IPS-11a (cell line): ENCODE results near the gene SHMT2.

Experiments used
- H3K4me3 ChIP-seq: one replicate; pipeline ENCODE4 v1.5.1; 2013; ENCODE audit warnings: low read depth, low read length, control low read depth

Gene SHMT2

DNA sequence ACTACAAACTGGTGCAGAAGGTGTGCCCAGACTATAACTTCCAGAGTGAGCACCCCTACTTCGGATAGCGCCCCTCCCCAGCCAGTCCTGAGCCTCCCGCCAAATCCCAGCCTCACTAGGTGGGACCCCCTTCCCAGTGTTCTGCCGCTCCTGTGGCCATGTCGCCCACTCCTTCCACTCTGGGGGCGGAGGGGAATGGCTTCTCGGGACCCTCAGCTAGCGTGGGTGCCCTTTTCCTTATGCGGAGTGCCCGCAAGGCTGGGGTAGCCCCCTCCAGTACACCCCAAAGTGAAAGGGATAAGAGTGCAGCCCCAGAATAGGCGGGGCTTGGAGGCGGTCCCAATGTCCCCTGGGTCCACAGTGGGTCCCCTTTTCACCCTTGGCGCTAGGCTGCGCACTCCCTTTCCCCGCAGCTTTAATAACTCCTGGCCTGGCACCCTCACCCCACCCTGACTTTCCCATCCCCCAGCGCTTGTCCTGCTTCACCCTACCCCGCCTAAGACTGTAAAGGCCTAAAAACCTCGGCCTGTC is 3.8 kb upstream of the SHMT2 start:
- H3K4me3 ChIP-seq, result no peak overlapping the region

DNA sequence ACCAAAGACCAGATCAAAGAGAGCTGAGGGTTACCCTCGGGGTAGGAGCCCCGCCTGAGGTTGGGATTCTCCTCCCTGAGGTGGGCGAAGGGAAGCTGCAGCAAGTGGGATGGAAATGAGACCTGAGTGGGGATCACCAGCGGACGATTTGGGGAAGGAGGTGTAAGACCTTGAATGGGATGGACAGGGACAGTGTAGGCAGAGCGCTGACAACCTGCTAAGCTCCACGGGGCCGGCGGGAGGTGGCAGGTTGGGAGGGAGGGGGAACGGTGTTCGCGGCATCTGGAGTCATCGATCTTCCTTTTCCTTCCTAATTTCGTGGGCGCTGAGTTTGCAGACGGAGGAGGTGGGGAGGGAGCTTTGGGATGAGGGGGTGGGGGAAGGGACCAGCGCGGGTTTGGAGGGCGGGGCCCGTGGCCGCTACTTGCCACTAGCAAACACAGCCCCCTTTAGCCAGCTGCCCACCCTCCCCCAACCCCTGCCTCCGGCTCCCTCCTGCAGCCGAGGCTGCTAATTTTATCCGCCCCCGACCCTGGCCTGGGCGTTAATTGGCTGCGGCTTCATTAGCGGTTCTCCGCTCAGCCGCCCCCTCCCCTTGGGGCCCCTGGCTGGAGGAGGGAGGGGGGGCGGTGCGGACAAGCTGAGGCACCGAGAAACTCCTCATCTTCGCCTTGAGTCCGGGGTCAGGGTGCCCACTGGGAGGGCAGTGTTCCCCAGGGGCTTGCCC is 2.8 kb upstream of the SHMT2 start:
- H3K4me3 ChIP-seq, result peak overlapping the region; percentile 25

DNA sequence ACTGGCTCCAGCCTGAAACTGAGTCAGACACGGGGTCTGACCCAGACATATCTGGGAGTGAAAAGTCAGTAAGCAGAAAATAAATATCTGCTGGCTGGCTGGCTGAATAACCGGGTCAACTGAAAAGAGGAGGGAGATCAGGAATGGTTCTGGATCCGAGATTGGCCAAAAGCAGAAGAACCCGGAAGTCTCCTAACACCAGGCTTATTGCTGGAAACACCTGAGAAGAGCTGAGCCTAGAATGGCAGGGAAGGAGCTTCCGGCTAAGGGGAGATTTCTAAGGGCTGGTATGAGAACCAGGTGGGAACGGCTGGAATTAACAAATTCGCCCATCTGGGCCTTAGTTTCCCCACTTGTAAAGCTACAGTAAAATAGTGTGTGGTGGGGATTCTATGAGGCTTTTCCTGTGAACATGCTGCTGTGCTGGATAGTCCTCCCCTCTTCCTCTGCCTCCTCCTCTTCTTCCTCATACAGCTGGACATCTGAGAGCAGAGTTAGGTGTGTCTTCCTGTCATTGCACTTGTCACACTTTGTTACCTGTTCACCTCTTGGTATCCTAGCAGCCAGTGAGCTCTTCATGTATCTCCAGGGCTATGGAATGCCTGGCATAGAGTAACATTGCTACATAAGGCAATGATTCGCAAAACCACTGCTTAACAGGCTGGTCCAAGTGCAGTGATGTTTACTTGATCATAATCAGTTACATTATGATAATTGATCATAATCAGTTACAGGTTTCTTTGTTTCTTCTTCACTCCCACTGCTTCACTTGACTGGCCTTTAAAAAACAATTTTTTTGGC is 2.0 kb upstream of the SHMT2 start:
- no peak overlapping the region for H3K4me3 ChIP-seq

DNA sequence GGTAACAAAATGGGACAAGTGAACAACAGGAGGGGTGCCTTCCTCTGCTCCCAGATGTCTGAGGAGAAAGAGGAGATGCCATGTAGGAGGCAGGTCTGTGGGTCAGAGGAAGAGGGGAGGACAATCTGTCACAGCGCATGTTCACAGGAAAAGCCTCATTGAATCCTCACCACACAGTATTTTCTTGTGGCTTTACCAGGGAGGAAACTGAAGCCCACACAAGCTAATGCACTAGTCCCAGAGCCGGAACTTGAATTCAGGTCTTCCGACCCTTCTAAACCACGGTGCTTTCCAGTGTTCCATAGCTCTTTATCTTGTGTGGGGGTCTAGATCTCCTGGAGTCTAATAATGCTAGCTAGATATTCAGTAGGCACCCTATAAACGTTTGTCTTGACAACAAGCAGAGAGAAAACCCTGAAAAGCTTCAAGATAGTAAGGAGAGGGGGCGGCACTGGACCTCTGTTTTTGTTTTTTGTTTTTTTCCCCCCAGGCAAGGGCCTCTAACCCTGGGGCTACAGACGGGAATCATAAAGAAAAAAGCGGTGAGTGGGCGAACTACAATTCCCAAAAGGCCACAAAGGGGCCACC is 371 bp upstream of the SHMT2 start:
- H3K4me3 ChIP-seq, result peak overlapping the region; percentile 98

DNA sequence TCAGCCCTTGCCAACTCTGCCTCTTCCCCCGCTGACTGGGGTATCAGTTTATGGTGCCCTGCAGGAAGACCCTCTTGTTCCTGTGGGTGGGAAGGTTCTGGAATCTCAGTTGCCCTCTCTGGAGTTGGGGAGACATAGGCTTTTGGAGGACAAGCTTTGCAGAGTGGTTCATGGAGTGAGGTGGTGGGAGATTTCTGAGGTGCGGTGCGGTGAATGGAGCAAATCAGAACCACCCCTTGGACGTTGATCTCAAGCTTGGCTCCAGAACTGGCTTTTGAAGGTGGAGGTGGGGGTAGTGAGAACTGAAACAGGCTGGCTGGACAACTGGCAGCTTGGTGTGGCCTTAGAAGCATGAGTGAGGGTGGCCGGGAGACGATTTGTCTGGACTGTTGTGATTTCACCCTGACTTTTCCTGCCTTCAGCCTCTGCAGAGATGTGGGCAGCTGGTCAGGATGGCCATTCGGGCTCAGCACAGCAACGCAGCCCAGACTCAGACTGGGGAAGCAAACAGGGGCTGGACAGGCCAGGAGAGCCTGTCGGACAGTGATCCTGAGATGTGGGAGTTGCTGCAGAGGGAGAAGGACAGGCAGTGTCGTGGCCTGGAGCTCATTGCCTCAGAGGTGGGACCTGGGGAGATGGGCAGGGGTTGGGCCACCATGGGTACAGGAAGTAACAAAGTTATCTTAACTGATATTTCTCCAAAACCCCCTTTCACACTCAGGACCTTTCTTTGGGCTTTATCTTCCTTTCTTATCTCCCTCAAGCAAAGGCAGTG is 1.1 kb downstream of the SHMT2 start:
- H3K4me3 ChIP-seq, result peak overlapping the region; percentile 98

DNA sequence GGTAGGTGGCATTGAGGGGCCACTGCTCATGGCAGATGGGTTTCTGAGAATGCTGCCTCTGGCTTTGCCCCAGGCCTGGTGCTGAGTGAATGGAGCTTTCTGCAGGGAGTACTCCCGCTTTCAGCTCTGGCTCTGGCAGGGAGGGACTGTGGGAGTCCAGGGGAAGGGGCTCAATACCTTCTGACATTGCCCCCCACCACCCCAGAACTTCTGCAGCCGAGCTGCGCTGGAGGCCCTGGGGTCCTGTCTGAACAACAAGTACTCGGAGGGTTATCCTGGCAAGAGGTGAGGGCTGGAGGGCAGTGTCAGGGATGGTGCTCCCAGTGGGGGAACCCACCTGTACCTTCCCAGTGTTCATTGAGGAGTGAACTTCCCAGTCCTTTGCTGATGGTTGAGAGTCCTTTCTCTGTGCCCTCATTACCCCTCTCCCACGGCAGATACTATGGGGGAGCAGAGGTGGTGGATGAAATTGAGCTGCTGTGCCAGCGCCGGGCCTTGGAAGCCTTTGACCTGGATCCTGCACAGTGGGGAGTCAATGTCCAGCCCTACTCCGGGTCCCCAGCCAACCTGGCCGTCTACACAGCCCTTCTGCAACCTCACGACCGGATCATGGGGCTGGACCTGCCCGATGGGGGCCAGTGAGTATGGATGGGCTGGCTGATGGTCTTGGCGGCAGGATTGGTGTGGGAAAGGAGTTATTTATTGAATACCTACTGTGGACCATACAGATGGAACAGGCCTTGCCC is 1.9 kb downstream of the SHMT2 start:
- no peak overlapping the region for H3K4me3 ChIP-seq

DNA sequence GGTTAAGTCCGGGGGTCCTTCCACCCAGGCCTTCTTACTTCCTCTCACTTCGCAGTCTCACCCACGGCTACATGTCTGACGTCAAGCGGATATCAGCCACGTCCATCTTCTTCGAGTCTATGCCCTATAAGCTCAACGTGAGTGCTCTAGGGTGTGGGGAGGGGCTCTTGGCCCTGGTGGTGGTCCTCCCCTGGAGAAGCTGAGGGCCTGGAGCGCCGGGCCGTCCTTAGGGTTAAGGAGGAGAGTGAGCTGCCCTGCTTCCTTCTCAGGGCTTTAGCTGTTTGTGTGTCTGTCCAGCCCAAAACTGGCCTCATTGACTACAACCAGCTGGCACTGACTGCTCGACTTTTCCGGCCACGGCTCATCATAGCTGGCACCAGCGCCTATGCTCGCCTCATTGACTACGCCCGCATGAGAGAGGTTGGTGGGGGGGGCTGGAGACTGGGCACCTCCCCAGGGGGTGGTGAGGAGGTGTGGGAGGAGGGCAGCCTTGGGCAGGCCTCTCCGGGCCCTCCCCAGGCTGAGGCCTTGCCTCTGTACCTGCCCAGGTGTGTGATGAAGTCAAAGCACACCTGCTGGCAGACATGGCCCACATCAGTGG is 2.7 kb downstream of the SHMT2 start:
- no peak overlapping the region for H3K4me3 ChIP-seq

DNA sequence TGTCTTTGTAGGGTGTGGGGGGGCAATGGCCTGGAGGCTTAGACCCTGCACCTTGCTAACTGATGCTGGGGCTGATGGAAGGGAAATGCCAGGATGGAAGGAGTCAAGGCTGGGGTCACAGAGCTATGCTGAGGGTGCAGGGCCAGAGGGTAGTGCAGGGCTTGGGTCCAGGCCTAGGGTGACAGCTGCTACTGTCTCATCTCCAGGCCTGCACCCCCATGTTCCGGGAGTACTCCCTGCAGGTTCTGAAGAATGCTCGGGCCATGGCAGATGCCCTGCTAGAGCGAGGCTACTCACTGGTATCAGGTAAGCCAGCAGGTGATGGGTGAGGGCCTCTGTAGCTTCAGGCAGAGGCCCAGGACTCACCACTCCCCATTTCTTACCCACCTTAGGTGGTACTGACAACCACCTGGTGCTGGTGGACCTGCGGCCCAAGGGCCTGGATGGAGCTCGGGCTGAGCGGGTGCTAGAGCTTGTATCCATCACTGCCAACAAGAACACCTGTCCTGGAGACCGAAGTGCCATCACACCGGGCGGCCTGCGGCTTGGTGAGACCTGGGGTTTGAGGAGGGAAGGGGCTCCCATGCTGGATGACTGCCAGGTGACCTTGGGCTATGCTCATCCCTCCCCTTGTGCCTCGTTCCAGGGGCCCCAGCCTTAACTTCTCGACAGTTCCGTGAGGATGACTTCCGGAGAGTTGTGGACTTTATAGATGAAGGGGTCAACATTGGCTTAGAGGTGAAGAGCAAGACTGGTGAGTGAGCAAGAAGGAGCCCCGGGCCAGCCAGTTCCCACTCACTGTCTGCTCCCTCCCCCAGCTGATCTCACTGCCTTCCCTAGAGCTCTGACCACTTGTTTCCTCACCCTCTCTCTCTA is 4.1 kb downstream of the SHMT2 start:
- no peak overlapping the region for H3K4me3 ChIP-seq

DNA sequence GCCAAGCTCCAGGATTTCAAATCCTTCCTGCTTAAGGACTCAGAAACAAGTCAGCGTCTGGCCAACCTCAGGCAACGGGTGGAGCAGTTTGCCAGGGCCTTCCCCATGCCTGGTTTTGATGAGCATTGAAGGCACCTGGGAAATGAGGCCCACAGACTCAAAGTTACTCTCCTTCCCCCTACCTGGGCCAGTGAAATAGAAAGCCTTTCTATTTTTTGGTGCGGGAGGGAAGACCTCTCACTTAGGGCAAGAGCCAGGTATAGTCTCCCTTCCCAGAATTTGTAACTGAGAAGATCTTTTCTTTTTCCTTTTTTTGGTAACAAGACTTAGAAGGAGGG is 4.7 kb downstream of the SHMT2 start:
- H3K4me3 ChIP-seq, result no peak overlapping the region

DNA sequence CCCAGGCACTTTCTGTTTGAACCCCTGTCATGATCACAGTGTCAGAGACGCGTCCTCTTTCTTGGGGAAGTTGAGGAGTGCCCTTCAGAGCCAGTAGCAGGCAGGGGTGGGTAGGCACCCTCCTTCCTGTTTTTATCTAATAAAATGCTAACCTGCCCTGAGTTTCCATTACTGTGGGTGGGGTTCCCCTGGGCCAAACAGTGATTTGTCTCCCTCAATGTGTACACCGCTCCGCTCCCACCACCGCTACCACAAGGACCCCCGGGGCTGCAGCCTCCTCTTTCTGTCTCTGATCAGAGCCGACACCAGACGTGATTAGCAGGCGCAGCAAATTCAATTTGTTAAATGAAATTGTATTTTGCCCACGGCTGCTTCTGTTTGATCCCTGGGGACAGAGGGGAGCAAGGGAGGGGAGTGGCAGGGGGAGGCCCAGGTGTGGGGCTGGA is 5.1 kb downstream of the SHMT2 start:
- no peak overlapping the region for H3K4me3 ChIP-seq

DNA sequence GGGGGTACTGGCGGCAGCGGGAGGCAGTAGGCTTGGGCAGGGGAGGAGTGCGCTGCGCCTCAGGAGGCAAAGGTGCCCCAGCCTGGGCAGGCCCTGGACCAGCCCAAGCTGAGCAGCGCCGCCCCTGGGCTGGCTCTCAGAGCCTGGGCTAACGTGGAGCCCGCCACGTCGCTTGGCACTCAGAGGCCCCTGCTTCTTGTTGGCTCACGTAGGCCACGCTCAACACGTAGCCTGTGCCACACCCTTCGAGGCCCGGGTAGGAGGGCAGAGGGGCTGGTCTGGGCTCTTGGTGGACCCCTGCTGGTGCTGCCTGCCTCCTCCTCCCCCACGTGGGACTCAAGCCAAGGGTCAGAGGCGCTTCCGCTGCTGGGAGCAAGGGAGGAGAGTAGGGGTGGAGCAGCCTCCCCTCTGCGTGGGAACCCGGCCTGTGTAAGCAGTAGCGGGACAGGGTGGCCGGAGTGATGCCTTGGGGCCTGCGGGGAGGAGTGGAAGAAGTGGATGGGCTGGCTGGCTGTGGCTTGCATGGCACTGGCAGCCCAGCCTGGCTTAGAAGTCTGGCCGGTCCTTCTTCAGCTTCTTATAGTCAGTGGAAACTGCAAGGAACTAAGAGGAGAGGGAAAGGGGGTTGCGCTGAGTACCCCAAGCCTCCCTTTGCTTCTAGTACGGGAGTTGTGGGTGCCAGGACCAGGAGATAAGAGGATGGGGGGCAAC is 5.7 kb downstream of the SHMT2 start:
- no peak overlapping the region for H3K4me3 ChIP-seq

DNA sequence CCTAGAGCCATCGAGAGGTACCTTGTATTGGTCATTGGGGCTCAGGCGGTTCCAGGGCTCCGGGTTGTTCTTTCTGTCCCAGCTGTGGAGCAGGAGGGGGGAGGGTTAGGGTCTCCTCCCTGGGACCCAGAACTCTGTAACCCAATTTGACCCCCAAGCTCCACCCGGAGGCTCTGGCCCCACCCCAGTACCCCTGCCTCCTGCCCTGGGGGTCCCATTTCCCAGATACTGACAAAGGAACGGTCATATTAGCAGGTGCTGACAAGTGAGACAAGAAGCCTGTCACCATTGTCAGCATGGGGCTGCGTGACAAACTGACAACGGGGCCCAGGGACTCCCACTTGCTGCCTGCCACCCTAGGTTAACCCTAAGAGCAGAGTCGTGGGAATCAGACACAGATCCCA is 6.2 kb downstream of the SHMT2 start:
- H3K4me3 ChIP-seq, result no peak overlapping the region

DNA sequence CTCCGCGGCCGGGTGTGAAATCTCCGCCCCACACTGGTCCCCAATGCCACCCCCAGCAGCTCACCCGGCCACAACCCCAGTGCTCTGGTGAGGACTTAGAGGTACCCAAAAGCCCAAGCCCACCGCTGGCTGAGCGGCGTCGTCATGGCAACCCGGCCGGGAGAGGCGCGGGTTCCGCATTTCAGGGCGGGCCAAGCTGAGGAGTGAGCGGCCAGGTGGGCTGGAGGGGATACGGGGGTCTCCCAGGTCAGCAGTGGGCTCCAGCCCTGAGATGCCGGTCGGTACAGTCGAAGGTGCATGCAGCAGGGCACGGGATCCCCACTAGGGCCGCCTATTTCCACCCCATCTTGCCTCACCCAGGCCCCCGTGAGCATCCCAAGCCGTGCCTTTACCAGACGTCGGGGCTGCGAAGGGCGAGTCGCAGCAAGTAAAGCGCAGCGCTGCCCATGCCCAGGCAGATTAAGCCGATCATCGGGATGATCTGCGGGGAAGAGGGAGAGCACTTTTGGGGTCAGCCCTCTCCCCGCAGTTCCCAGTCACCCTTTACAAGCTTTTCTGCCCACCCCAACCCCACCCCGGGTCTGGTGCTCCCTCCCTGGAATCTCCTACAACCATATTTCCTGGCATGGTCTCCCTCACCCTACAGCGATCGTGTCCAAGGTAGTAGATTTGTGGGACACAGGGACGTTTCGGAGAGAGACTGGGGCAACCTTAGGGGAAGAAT is 6.9 kb downstream of the SHMT2 start:
- H3K4me3 ChIP-seq, result no peak overlapping the region

DNA sequence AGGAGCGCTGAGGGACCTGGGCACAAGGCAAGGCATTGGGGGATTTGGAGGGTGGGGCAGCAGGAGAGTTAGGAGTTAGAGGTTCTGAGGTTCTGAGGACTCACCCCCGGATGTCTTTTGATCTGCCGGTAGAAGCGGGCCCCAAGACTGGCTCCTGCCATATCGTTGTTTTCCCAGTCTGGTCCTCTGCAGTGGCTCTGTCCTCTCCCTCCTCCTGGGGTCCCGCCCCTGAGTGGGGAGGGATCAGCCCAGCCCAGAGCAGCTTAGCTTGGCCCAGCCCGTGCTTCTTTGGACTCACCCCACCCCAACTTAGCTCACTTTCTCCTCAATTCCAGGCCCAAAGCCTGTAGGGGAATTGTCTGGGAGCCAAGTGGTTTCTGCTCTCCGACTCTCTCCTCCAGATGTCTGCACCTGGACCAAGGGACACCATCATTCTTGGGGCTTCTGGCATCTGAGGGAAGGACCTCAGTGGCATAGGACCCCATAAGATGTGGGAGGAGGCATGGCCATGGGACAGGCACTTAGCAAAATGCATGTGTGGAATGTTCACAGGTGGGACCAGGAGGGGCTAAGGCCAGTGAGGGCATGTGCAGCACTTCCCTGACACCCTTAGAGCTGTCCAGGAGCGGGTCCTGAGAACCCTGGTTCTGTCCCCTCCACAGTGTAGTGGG is 7.5 kb downstream of the SHMT2 start:
- H3K4me3 ChIP-seq, result no peak overlapping the region

DNA sequence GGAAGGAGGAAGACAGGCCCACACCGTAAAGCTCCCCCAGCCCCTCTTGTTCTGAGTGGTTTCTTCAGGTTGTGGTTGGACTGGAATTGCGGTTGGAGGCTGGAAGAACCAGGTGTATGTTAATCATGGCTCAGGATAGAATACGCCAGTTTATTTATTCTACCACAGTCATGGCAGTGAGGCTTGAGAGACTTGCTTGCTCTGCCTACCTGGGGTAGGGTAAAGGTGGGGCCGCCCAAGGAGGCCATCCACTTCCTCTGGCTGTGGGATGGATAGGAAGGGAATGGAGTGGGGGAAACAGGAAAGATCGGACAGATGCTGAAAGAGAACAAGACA is 8.1 kb downstream of the SHMT2 start:
- no peak overlapping the region for H3K4me3 ChIP-seq

DNA sequence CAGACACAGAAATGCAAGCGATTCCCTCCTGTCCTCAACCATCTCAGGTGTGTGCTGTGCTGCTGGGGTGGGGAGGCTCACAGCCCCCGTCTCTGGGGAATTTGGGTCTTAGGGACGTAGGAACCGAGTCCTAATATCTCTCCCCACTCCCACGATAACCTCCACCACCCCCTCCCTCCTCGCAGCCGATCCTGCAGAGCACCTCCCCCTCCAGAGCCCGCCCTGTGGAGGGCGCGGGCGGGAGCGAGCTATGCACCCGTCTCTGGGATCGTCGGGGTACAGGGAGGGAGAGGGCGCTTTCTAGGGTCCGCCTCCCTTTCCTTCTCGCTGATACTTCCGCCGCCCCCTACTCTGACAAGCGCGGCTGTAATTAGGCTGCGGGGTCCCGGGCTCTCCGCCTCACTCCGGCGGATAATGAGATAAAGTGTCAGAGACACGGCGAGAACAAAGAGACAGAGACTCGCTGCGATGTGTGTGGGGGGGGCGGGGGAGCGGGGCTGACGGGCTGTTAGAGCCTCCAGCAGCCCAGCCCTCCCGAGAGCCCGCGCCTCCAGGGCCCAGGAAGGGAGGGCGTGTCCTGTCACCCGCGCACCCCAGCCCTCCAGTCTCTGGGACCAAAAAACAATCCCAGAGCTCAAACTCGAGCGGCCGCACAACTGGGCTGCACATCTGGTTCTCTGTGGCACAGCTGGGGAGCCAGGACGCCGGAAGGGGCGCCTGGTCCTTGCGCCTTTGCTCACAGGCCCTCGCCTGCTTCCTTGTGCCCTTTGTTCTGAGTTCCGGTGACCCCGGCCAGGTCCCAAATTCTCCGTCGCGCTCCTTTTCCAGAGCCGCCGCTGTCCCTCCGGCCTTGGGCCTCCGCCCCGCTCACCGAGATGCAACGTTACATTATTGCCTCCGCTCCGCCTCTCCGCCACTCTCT is 8.7 kb downstream of the SHMT2 start:
- peak overlapping the region; percentile 50 for H3K4me3 ChIP-seq
